ENCODE results near the gene PCDHGB2.

DNA sequence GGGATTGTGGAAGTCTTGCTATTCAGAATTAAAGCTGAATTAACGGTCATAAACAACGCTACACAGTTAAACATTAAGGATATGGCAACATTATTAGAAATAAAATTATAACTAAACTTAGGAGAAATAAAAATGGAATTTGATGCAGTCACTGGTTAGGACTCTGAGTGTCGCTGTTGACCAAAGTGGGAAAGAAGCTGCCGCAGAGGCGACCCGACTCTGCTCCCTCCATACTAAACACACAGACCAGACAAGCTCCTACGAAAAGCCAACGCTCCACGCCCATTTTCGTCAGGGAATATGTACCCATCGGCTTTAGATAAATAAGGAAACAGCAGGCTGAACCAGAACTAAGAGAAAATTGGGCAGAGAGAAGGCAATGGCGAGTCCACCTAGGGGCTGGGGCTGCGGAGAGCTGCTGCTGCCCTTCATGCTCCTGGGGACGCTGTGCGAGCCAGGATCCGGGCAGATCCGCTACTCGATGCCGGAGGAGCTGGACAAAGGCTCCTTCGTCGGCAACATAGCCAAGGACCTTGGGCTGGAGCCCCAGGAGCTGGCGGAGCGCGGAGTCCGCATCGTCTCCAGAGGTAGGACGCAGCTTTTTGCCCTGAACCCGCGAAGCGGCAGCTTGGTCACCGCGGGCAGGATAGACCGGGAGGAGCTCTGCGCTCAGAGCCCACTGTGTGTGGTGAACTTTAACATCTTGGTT lies 4.3 kb downstream of the PCDHGB2 start, which contains the start of gene PCDHGA5:
- no peak for TF ChIP-seq POLR2A (IDR thresholded peaks at IDR 0.05)
- TF ChIP-seq, protein P1, sequence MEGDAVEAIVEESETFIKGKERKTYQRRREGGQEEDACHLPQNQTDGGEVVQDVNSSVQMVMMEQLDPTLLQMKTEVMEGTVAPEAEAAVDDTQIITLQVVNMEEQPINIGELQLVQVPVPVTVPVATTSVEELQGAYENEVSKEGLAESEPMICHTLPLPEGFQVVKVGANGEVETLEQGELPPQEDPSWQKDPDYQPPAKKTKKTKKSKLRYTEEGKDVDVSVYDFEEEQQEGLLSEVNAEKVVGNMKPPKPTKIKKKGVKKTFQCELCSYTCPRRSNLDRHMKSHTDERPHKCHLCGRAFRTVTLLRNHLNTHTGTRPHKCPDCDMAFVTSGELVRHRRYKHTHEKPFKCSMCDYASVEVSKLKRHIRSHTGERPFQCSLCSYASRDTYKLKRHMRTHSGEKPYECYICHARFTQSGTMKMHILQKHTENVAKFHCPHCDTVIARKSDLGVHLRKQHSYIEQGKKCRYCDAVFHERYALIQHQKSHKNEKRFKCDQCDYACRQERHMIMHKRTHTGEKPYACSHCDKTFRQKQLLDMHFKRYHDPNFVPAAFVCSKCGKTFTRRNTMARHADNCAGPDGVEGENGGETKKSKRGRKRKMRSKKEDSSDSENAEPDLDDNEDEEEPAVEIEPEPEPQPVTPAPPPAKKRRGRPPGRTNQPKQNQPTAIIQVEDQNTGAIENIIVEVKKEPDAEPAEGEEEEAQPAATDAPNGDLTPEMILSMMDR (IDR thresholded peaks at IDR 0.05) = no peak

Measured in tibial nerve (tissue), 3 donors.